ENCODE results near the gene TAS2R31. TPM values are rescaled to one million over a fixed set of nuclear protein-coding genes. Genes with fewer than 3 reads are reported as not detected.

TAS2R31 gene
- total RNA-seq, 1 donor from 2014 or later = 3.1 TPM

GRCh38 chr12:10986812-10987211 is 44.4 kb downstream of the TAS2R31 start, which contains the start of gene TAS2R50:
Gene TAS2R50 (minus strand): TSS chr12:10986912. CDS start chr12:10986860, 52 bp downstream.
- TF ChIP-seq, protein P1, sequence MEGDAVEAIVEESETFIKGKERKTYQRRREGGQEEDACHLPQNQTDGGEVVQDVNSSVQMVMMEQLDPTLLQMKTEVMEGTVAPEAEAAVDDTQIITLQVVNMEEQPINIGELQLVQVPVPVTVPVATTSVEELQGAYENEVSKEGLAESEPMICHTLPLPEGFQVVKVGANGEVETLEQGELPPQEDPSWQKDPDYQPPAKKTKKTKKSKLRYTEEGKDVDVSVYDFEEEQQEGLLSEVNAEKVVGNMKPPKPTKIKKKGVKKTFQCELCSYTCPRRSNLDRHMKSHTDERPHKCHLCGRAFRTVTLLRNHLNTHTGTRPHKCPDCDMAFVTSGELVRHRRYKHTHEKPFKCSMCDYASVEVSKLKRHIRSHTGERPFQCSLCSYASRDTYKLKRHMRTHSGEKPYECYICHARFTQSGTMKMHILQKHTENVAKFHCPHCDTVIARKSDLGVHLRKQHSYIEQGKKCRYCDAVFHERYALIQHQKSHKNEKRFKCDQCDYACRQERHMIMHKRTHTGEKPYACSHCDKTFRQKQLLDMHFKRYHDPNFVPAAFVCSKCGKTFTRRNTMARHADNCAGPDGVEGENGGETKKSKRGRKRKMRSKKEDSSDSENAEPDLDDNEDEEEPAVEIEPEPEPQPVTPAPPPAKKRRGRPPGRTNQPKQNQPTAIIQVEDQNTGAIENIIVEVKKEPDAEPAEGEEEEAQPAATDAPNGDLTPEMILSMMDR (IDR thresholded peaks at IDR 0.05; ENCODE audit: unreplicated experiment) = no peak
- Mint-ChIP-seq H3K9me3 (ENCODE audit: unreplicated experiment) (no peaks in the 10 kb centered on the region), H3K4me1 (ENCODE audit: unreplicated experiment) (no peaks in the 10 kb centered on the region), H3K27me3 (ENCODE audit: unreplicated experiment) (no peaks in the 10 kb centered on the region), H3K4me3 (ENCODE audit: unreplicated experiment) (no peak within 1 kb of the TSS), H3K27ac (ENCODE audit: unreplicated experiment) (no peak within 1 kb of the TSS), H3K36me3 (ENCODE audit: low read depth, unreplicated experiment) (peaks cover 4% of the 10 kb centered on the region)
- DNase-seq (ENCODE audit: low spot score) = no peak

- Mint-ChIP-seq H3K9me3 (ENCODE audit: unreplicated experiment) (no peaks in the 10 kb centered on the region), H3K36me3 (ENCODE audit: low read depth, unreplicated experiment) (no peaks in the 10 kb centered on the region), H3K4me3 (ENCODE audit: unreplicated experiment) (no peak overlapping the region), H3K4me1 (ENCODE audit: unreplicated experiment) (peaks cover 5% of the 10 kb centered on the region), H3K27ac (ENCODE audit: unreplicated experiment) (no peak overlapping the region), H3K27me3 (ENCODE audit: unreplicated experiment) (no peaks in the 10 kb centered on the region)
- no peak for DNase-seq (ENCODE audit: low spot score)
- TF ChIP-seq, protein P1 (IDR thresholded peaks at IDR 0.05; ENCODE audit: unreplicated experiment) = no peak
Observed at GRCh38 chr12:10982244-10982643, 49.0 kb downstream of the TAS2R31 start.

Other genes starting within 250 kb of the TAS2R31 start
- not detected for gene TAS2R7, start 228.8 kb downstream of the TAS2R31 start, total RNA-seq (ENCODE audit: unreplicated experiment)
- 0.44 TPM for gene TAS2R8, start 224.1 kb downstream of the TAS2R31 start, total RNA-seq (ENCODE audit: unreplicated experiment)
- gene TAS2R9, start 221.2 kb downstream of the TAS2R31 start, total RNA-seq (ENCODE audit: unreplicated experiment) = not detected
- 0.87 TPM for gene TAS2R10, start 205.0 kb downstream of the TAS2R31 start, total RNA-seq (ENCODE audit: unreplicated experiment)
- 3.7 TPM for gene PRR4, start 181.9 kb downstream of the TAS2R31 start, total RNA-seq (ENCODE audit: unreplicated experiment)
- gene PRH1, start 147.2 kb downstream of the TAS2R31 start, total RNA-seq (ENCODE audit: unreplicated experiment) = 15.6 TPM
- 0.90 TPM for gene TAS2R13, start 121.8 kb downstream of the TAS2R31 start, total RNA-seq (ENCODE audit: unreplicated experiment)
- gene PRH2, start 102.2 kb downstream of the TAS2R31 start, total RNA-seq (ENCODE audit: unreplicated experiment) = not detected
- gene TAS2R14, start 92.1 kb downstream of the TAS2R31 start, total RNA-seq (ENCODE audit: unreplicated experiment) = 2.0 TPM
- 1.2 TPM for gene TAS2R50, start 44.5 kb downstream of the TAS2R31 start, total RNA-seq (ENCODE audit: unreplicated experiment)
- 1.7 TPM for gene TAS2R20, start 33.1 kb downstream of the TAS2R31 start, total RNA-seq (ENCODE audit: unreplicated experiment)
- 3.4 TPM for gene TAS2R19, start 8.8 kb downstream of the TAS2R31 start, total RNA-seq (ENCODE audit: unreplicated experiment)
- 0.82 TPM for gene TAS2R46, start 30.9 kb upstream of the TAS2R31 start, total RNA-seq (ENCODE audit: unreplicated experiment)
- gene TAS2R43, start 60.9 kb upstream of the TAS2R31 start, total RNA-seq (ENCODE audit: unreplicated experiment) = 0.62 TPM
- 1.7 TPM for gene TAS2R30, start 103.2 kb upstream of the TAS2R31 start, total RNA-seq (ENCODE audit: unreplicated experiment)
- gene SMIM10L1, start 139.8 kb upstream of the TAS2R31 start, total RNA-seq (ENCODE audit: unreplicated experiment) = 15.9 TPM
- gene TAS2R42, start 155.5 kb upstream of the TAS2R31 start, total RNA-seq (ENCODE audit: unreplicated experiment) = not detected
- gene PRB3, start 238.3 kb upstream of the TAS2R31 start, total RNA-seq (ENCODE audit: unreplicated experiment) = not detected

Measured in endothelial cell (in vitro differentiated cells).